Left ventricle myocardium superior (tissue), 1 donor: ENCODE measurements around the gene LRP8. TPM values are rescaled to one million over a fixed set of nuclear protein-coding genes. Genes with fewer than 3 reads are reported as not detected.

ENCODE experiments used
- ATAC-seq: fragments of 200-7000 bp; cut with Tn5 transposase; one replicate; pipeline ENCODE4 v1.9.1; 2020; ENCODE audit warnings: mild to moderate bottlenecking, moderate library complexity
- DNase-seq: peaks from one replicate; pipeline ENCODE4 v3.0.0-alpha.2; 2020
- intact Hi-C: fragments of 100-400 bp; cut with micrococcal nuclease; formaldehyde crosslinking; loops from one replicate; pipeline ENCODE4 v1.11.0; 2022
- long read RNA-seq: library from polyadenylated mRNA; unstranded; transcript quantifications from one replicate; pipeline ENCODE4 v2.0.0, GENCODE V29; 2021
- total RNA-seq: library from RNA; stranded (reverse); fragmentation: NEBNext Ultra II Directional; extraction: Animal tissue kit (Norgen Biotek cat#: 25700); gene quantifications from one replicate; pipeline ENCODE4 v1.2.1, GENCODE V29; 2021
- donor health status: DM: no; HTN: yes; CAD: no; lungs with severe emphysema.

LRP8 gene
- 1.3 TPM for total RNA-seq
- long read RNA-seq, partial matches to known transcripts: 0 of 1 reads
- long read RNA-seq, other reads (novel, unspliced or antisense): 1 of 1 reads

GRCh38 chr1:53328009-53328461 lies at the start of gene LRP8:
Gene LRP8, minus strand, starts transcription at chr1:53328070. Its CDS starts 158 bp downstream, at chr1:53327912.
- peak; percentile 72 for ATAC-seq
- peak; percentile 87 for DNase-seq
- intact Hi-C loops: no loop called here

GRCh38 chr1:53377438-53377841 lies 49.6 kb upstream of the LRP8 start:
- ATAC-seq: peak; percentile 77
- peak; percentile 46 for DNase-seq
- intact Hi-C loops: no loop called here

GRCh38 chr1:53376742-53377437 lies 49.0 kb upstream of the LRP8 start:
- intact Hi-C loops: no loop called here
- ATAC-seq: no peak
- DNase-seq: no peak

- DNase-seq (no peak), ATAC-seq (peak; percentile 45)
- intact Hi-C loops: no loop called here
Observed at GRCh38 chr1:53376041-53376461, 48.2 kb upstream of the LRP8 start.

- DNase-seq (no peak), ATAC-seq (no peak)
- intact Hi-C loops: no loop called here
Observed at GRCh38 chr1:53375440-53375839, 47.6 kb upstream of the LRP8 start.

DNA sequence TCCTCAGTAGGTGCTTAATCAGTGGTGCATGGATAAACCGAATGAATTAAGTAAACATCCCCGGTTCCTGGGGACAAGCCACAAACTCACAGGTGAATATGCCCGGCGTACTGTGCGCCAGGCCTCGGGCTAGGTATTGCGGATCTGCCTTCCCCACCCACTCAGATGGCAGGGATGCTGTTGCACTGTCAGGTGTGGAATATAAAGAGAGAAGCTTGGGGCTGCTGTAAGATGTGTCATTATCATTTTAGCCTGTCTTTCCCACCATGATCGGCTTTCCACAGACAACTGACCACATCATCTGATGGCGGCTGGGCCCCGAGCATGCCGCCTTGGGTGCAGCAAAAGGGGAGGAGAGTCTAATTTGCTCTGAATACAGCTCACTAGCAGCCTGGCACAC lies 45.4 kb upstream of the LRP8 start:
- DNase-seq (no peak), ATAC-seq (no peak)
- intact Hi-C loops: no loop called here

GRCh38 chr1:53372501-53372951 lies 44.7 kb upstream of the LRP8 start:
- intact Hi-C loops: no loop called here
- ATAC-seq: no peak

GRCh38 chr1:53371851-53372250 lies 44.0 kb upstream of the LRP8 start:
- ATAC-seq: no peak
- intact Hi-C loops: no loop called here
- DNase-seq: no peak

More at GRCh38 chr1:53372501-53372951, 44.7 kb upstream of the LRP8 start:
- no peak for DNase-seq

DNA sequence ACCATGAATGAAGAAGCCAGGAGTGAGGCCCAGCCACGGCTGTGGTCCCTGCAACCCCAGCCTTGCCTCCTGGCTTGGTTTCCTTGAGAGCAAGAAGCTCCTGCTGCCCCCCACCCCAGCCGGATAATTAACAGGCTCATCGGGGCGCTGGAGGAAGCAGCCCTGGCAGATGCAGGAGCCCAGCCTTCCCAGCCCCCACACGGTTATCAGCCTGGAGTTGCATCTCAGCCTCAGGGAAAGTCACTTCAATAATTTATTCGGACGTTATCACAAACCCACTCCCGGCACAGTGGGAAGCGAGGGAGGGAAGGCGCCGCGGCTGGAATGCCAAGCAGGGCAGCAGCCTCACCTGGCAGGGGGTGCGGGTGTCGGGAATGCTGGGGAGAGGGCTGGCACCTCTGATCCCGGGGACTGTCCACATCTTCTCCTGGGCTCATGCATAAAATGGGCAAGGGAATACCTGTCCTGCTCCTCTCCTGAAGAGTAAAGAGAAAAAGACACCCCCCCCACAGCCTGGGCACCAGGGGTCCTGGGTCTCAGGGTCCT lies 43.3 kb upstream of the LRP8 start:
- intact Hi-C loops: no loop called here
- DNase-seq: no peak
- ATAC-seq: no peak

DNA sequence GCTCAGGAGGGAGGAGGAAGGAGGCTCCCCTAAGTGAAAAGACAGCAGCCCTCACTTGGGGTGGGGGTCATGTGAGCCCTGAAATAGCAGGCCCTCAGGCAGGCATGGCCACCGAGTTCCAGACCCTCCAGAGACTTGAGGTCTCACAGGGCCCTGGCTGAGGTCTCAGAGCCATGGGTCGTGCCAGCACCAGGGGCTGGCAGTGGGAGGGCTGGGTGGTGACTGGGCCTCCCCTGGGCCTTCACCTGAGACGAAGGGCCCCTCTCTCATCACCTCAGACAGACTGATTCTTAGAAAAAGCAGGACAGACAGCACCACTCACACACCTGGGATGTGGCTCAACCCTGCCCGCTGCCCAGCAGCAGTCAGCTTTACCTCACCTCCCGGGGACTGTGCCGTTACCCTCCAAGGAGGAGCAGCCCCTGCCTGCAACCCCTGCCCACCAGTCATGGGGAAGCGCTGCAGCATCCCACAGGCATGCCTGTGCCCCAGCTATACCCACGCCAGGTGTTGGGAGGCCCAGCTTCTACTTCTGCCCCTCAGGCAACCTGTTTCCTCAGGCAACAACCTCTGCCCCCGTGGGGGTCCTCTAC lies 42.6 kb upstream of the LRP8 start:
- ATAC-seq (no peak), DNase-seq (no peak)
- intact Hi-C loops: no loop called here

- intact Hi-C loops: no loop called here
- DNase-seq (no peak), ATAC-seq (no peak)
Observed at GRCh38 chr1:53369761-53370160, 41.9 kb upstream of the LRP8 start.

- intact Hi-C loops: no loop called here
- ATAC-seq (no peak), DNase-seq (no peak)
Observed at GRCh38 chr1:53369034-53369750, 41.3 kb upstream of the LRP8 start.

DNA sequence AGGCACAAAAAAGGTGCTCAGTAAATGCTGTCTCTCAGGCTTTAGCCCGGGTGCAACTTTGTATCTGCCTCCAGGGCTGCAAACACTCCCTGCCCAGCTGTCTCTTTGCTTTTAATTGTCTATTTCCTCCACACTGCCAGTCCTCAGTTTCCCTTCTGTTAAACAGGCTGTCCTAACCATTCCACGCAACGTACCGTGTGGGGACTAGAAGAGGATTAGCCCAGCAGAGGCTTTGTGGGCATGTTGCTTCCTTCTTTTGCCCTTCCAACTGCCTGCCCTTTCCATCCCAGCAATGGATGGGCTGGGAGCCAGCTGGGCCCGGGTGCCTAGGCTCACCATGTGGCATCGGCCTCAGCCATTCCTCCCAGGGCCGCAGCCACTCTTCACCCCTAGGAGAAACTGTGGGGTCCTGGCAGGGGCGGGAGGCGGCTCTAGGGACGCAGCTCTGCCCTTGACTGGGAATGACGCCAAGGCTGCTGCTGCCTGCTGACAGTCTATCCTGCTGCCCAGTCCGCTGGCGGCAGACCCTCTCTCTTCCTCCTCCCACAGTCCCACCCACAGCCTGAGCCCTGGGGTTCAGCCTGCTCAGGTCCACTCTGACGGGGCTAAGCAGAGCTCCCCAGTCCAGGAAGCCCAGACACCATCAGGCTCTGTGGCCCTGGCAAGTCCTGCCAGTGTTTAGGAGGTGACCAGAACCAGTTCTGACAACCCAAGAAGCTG lies 40.6 kb upstream of the LRP8 start:
- ATAC-seq (peak; percentile 66), DNase-seq (peak; percentile 67)
- intact Hi-C loops: no loop called here

- intact Hi-C loops: no loop called here
- ATAC-seq: peak; percentile 57
- peak; percentile 53 for DNase-seq
Observed at GRCh38 chr1:53367503-53368313, 39.8 kb upstream of the LRP8 start.

- ATAC-seq: no peak
- intact Hi-C loops: no loop called here
- no peak for DNase-seq
Observed at GRCh38 chr1:53366901-53367502, 39.1 kb upstream of the LRP8 start.

GRCh38 chr1:53365437-53366063 lies 37.7 kb upstream of the LRP8 start:
- intact Hi-C loops: no loop called here
- ATAC-seq (peak; percentile 14), DNase-seq (peak; percentile 49)

DNA sequence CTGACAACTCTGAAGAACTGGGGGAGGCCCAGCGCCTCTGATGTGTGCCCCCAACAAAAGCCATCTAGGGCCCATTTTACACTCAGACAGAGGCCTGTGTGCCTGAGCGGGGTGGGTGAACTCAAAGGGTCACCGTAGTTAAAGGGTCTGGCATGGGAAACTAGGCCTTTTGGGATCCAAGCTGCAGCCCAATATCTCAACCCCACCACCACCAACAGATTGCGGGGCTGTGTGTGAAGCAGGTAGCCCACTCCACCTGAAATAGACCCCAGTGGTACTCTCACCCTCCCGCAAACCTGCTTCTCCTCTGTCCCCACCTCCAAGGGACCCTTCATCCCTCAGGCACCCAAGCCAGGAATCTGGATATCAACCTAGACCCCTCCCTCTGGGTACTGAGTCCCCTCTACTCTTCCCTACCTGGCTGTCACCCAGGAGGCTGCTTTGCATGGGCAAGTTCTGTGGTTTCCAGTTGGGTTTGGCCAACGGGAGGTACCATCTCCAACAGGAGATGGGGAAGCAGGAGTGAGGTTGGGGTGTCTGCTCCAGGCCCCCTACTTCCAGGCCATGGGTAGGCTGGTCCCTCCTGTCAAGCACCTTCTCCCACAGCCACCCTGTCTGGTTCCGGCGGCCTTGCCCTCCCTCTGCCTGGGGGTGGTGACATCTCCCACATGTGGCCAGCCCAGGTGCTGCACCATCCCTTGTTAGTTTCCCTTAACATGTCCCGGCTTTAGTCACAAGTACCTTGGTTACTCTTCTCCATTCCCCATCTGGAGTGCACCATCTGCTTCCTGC lies 35.2 kb upstream of the LRP8 start:
- intact Hi-C loops: no loop called here
- no peak for DNase-seq

More for the DNA sequence above, 35.2 kb upstream of the LRP8 start:
- no peak for ATAC-seq
